ENCODE measurements around the gene GABRG3. TPM values are rescaled to one million over a fixed set of nuclear protein-coding genes. Genes with fewer than 3 reads are reported as not detected.

Gene GABRG3
- total and polyA plus RNA-seq, 12 donors = 0.08 to 1.1 (median 0.44) TPM; not detected in 5

- H3K4me3 ChIP-seq = no peak overlapping the region
- H3K9me3 ChIP-seq (replicated peaks in 1 of 3) = no peaks in the 10 kb centered on the region
- H3K4me1 ChIP-seq (replicated peaks in 1 of 2) = no peaks in the 10 kb centered on the region
- DNase-seq = no peak
- 67 to 80% (median 78%) methylated on average over 8 of the region's 8 CpGs for WGBS, 4 donors
- no peak overlapping the region for H3K27ac ChIP-seq
- intact Hi-C loops (cut with DNase I) = no loop called here
- H3K36me3 ChIP-seq (replicated peaks in 1 of 2) = no peaks in the 10 kb centered on the region
- H3K27me3 ChIP-seq = no peaks in the 10 kb centered on the region
- TF ChIP-seq, protein P1, sequence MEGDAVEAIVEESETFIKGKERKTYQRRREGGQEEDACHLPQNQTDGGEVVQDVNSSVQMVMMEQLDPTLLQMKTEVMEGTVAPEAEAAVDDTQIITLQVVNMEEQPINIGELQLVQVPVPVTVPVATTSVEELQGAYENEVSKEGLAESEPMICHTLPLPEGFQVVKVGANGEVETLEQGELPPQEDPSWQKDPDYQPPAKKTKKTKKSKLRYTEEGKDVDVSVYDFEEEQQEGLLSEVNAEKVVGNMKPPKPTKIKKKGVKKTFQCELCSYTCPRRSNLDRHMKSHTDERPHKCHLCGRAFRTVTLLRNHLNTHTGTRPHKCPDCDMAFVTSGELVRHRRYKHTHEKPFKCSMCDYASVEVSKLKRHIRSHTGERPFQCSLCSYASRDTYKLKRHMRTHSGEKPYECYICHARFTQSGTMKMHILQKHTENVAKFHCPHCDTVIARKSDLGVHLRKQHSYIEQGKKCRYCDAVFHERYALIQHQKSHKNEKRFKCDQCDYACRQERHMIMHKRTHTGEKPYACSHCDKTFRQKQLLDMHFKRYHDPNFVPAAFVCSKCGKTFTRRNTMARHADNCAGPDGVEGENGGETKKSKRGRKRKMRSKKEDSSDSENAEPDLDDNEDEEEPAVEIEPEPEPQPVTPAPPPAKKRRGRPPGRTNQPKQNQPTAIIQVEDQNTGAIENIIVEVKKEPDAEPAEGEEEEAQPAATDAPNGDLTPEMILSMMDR (IDR thresholded peaks at IDR 0.05) = no peak
- no peak for TF ChIP-seq POLR2A (IDR thresholded peaks at IDR 0.05)
Observed at GRCh38 chr15:27529399-27529798, 558.4 kb downstream of the GABRG3 start.

- DNase-seq = no peak
- H3K4me3 ChIP-seq = no peak overlapping the region
- intact Hi-C loops (cut with DNase I) = no loop called here
- TF ChIP-seq, protein P1 (IDR thresholded peaks at IDR 0.05) = no peak
- no peak for TF ChIP-seq POLR2A (IDR thresholded peaks at IDR 0.05)
- no peaks in the 10 kb centered on the region for H3K27me3 ChIP-seq
- WGBS, 4 donors = 69 to 85% (median 79%) methylated on average over 9 of the region's 9 CpGs
- no peaks in the 10 kb centered on the region for H3K9me3 ChIP-seq (replicated peaks in 1 of 3)
- no peak overlapping the region for H3K27ac ChIP-seq
- H3K4me1 ChIP-seq (replicated peaks in 1 of 2) = no peaks in the 10 kb centered on the region
- H3K36me3 ChIP-seq (replicated peaks in 1 of 2) = no peaks in the 10 kb centered on the region
Observed at GRCh38 chr15:27530994-27531393, 560.0 kb downstream of the GABRG3 start.

- no peak overlapping the region for H3K4me3 ChIP-seq
- H3K4me1 ChIP-seq (replicated peaks in 1 of 2) = no peaks in the 10 kb centered on the region
- H3K27ac ChIP-seq = no peak overlapping the region
- TF ChIP-seq, protein P1 (IDR thresholded peaks at IDR 0.05) = no peak
- TF ChIP-seq POLR2A (IDR thresholded peaks at IDR 0.05) = no peak
- DNase-seq = no peak
- no peaks in the 10 kb centered on the region for H3K27me3 ChIP-seq
- intact Hi-C loops (cut with DNase I) = no loop called here
- H3K9me3 ChIP-seq (replicated peaks in 1 of 3) = no peaks in the 10 kb centered on the region
- H3K36me3 ChIP-seq (replicated peaks in 1 of 2) = no peaks in the 10 kb centered on the region
- WGBS, 4 donors = 70 to 93% (median 81%) methylated on average over 3 of the region's 3 CpGs
Observed at GRCh38 chr15:27532358-27532757, 561.4 kb downstream of the GABRG3 start.

DNA sequence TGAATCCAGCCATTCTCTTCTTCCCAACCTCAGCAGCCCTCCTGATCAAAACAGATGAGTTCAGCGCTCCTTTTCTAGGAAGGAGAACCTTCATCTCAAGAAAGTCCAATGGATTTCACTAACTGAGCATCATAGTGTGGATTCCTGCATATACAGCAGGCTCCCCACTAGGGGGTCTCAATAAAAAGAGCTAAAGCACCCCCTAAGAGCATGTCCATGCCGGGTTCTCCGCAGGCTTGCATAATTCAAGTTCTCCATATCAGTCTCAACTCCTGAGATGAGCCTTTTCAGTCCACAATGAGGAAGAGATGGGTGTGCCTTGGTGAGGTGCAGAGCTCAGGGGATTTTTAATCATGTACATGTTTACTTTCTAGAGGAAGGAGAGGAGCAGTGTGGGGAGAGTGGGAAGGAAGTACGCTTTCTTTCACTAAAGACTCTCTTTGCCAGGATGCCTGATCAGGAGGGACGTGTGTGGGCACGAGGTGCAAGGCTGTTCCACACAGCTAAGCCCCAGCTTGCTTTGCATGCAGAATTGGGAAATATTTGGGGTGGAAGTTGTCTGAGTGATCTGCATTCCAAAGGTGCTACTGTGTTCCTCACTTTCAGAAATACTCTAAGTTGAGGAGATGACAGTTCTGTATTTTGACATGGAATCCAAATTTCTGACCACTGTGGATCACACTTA lies 564.6 kb downstream of the GABRG3 start:
- H3K4me1 ChIP-seq (replicated peaks in 1 of 2) = no peaks in the 10 kb centered on the region
- H3K9me3 ChIP-seq (replicated peaks in 1 of 3) = no peaks in the 10 kb centered on the region
- 68 to 80% (median 75%) methylated on average over 6 of the region's 6 CpGs for WGBS, 4 donors
- TF ChIP-seq, protein P1 (IDR thresholded peaks at IDR 0.05) = no peak
- no peak for TF ChIP-seq POLR2A (IDR thresholded peaks at IDR 0.05)
- intact Hi-C loops (cut with DNase I) = no loop called here
- no peaks in the 10 kb centered on the region for H3K36me3 ChIP-seq (replicated peaks in 1 of 2)
- no peaks in the 10 kb centered on the region for H3K27me3 ChIP-seq
- H3K27ac ChIP-seq = no peak overlapping the region
- no peak overlapping the region for H3K4me3 ChIP-seq
- no peak for DNase-seq

Data from adrenal gland (tissue), 12 donors.